ENCODE results near the gene RNF214.

RNF214 gene

DNA sequence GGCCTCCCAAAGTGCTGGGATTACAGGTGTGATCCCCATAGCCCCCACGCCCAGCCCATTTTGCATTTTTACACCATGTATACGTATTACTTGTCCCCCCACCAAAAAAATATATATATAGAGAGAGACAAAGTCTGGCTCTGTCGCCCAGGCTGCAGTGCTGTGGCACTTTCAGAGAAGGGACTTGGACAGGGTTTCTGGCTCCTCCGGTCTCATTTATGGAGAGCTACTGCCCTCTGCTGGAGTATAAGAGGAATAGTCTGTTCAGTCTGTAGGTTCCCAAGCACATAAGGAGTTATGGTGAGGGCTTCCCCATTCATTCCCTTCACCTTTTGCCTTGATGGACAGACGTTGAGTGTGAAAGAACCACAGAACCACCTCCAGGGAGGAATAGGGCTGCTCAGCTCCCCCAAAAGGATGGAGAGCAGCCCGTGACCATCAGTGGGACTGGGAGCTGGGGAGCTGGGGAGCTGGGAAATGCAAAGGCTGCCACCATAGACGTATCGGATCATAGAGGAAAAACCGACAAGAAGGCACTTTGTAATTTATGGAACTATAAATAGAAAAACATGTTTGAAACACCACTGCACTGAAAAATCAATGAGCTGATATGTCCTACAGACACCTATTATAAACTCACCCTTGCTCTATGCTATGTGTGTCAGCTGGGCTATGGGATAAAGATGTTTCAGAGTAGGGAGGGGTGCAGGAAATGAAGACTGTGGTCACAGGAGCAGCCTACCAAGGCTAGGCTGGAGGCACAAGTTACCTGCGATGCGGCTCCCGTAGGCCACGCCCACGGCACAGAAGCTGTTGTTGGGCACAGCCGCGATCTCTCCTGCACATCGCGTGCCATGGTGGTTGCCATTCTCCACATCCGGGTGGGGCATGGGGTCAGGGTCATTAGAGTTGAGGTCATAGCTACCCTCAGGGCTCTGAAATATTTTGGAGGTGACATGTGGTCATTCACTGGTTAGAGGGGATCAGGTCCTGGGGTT, 5.8 kb upstream of the RNF214 start:
- TF ChIP-seq, protein P1, sequence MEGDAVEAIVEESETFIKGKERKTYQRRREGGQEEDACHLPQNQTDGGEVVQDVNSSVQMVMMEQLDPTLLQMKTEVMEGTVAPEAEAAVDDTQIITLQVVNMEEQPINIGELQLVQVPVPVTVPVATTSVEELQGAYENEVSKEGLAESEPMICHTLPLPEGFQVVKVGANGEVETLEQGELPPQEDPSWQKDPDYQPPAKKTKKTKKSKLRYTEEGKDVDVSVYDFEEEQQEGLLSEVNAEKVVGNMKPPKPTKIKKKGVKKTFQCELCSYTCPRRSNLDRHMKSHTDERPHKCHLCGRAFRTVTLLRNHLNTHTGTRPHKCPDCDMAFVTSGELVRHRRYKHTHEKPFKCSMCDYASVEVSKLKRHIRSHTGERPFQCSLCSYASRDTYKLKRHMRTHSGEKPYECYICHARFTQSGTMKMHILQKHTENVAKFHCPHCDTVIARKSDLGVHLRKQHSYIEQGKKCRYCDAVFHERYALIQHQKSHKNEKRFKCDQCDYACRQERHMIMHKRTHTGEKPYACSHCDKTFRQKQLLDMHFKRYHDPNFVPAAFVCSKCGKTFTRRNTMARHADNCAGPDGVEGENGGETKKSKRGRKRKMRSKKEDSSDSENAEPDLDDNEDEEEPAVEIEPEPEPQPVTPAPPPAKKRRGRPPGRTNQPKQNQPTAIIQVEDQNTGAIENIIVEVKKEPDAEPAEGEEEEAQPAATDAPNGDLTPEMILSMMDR (IDR thresholded peaks at IDR 0.05): peak; percentile 70
- Histone ChIP-seq H3K4me3 (ENCODE audit: low read depth in 1 of 2, low read length in 1 of 2) (no peak overlapping the region), H3K27ac (no peak overlapping the region), H3K27me3 (no peaks in the 10 kb centered on the region), H3K9me3 (no peaks in the 10 kb centered on the region), H3K4me1 (ENCODE audit: control insufficient read depth in 1 of 2, insufficient read depth in 1 of 2, low read depth in 1 of 2, low read length in 1 of 2) (peaks cover 7 to 11% of the 10 kb centered on the region in 2 experiments), H3K36me3 (peaks cover 78% of the 10 kb centered on the region)

DNA sequence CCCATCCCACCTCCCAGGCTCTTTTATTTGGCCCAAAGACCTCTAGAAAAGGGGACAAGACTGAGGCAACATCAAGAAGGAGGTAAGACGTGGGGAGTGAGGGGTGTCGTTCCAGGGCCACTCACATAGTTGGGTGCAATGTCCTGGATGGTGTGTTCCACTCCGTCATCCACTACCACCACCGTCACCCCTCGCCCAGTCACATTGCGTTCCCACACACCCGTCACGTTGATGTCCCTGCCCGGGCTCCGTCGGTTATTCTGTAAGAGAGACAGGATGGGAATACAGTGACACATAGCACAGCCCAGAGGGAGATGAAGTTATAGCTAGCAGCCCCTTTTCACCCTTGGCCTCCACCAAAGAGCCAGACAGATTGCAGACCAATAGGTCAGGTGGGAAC, 4.4 kb upstream of the RNF214 start:
- Histone ChIP-seq H3K4me1 (ENCODE audit: control insufficient read depth in 1 of 2, insufficient read depth in 1 of 2, low read depth in 1 of 2, low read length in 1 of 2) (peaks cover 12 to 15% of the 10 kb centered on the region in 2 experiments), H3K36me3 (peaks cover 64% of the 10 kb centered on the region), H3K4me3 (ENCODE audit: low read depth in 1 of 2, low read length in 1 of 2) (no peak overlapping the region), H3K9me3 (no peaks in the 10 kb centered on the region), H3K27me3 (no peaks in the 10 kb centered on the region), H3K27ac (no peak overlapping the region)
- TF ChIP-seq, protein P1 (IDR thresholded peaks at IDR 0.05): no peak

DNA sequence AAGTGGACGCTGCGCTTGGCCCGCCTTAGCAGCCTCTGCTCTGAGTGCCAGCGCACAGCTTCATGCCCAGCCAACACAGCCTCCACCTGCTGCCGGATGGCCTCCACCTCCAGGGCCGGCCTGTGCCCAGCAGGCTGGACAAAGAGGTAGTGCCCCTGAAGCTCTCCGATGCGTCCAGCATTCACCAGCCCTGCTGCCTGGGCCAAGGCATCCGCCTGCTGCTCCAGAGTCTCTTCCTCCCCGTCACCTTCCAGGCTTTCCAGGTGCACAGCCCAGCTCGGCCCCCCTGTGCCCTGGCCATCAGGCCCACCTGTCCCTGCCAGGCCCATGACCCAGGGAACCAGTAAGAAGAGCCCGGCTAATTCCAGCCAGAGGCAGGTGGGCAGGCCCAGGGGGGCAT, 3.1 kb upstream of the RNF214 start:
- Histone ChIP-seq H3K27me3 (no peaks in the 10 kb centered on the region), H3K4me3 (ENCODE audit: low read depth in 1 of 2, low read length in 1 of 2) (no peak overlapping the region), H3K9me3 (no peaks in the 10 kb centered on the region), H3K36me3 (peaks cover 51% of the 10 kb centered on the region), H3K27ac (no peak overlapping the region), H3K4me1 (ENCODE audit: control insufficient read depth in 1 of 2, insufficient read depth in 1 of 2, low read depth in 1 of 2, low read length in 1 of 2) (peaks cover 17 to 18% of the 10 kb centered on the region in 2 experiments)
- TF ChIP-seq, protein P1 (IDR thresholded peaks at IDR 0.05): no peak

DNA sequence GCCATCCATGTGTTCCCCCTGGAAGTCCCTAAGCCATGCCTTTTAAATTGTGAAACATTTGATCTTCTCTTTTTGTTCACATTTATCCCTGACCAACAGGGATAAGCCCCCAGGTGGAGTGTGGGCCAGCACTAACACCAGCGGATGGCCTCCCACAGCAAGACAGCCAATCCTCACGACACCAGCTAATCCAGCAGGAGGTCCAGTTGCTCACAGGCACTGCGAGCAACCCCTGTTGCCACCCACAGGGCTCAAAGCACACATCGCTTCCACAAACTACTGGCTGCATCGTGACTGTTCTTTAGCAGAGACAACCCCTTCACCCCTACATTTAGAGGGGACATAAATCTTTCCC, 2.6 kb upstream of the RNF214 start:
- H3K27me3 ChIP-seq: no peaks in the 10 kb centered on the region
- H3K27ac ChIP-seq: no peak overlapping the region
- H3K9me3 ChIP-seq: no peaks in the 10 kb centered on the region
- peaks cover 17 to 18% of the 10 kb centered on the region in 2 experiments for H3K4me1 ChIP-seq (ENCODE audit: control insufficient read depth in 1 of 2, insufficient read depth in 1 of 2, low read depth in 1 of 2, low read length in 1 of 2)
- peaks cover 47% of the 10 kb centered on the region for H3K36me3 ChIP-seq
- no peak overlapping the region for H3K4me3 ChIP-seq (ENCODE audit: low read depth in 1 of 2, low read length in 1 of 2)
- TF ChIP-seq, protein P1 (IDR thresholded peaks at IDR 0.05): no peak

DNA sequence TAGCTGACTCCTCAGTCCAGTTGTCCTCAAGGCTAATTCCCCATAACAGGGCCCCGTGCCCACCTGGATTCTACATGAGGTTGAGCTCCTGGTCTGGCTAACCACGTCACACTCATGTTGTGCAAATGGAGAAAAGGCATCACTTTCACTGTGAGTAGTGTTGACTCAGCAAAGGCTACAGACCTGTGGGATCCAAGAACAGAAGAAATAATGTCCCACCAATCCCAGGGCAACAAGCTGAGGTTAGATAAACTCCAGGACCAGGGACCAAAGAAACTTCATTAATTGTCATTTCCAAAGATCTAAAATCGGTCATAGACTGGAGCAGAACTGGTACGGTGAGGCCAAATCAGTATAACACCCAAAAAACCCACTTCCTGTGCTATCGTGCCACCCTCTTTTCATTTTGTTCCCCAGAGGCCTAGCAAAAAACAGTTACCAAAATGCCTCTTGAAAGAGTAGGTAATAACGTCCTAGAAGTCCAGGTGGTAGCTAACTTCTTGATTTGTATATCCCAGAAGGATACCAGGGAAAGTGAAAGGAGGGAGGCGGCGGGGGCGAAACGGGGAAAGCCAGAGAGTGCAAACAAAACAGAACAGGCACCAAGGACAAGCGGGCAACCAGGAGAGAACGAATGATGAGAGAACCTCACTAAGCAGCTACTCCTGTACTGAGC, 2.0 kb upstream of the RNF214 start:
- TF ChIP-seq, protein P1 (IDR thresholded peaks at IDR 0.05): no peak
- H3K4me1 ChIP-seq (ENCODE audit: control insufficient read depth in 1 of 2, insufficient read depth in 1 of 2, low read depth in 1 of 2, low read length in 1 of 2): peaks cover 17 to 18% of the 10 kb centered on the region in 2 experiments
- no peaks in the 10 kb centered on the region for H3K9me3 ChIP-seq
- H3K4me3 ChIP-seq (ENCODE audit: low read depth in 1 of 2, low read length in 1 of 2): no peak overlapping the region
- H3K36me3 ChIP-seq: peaks cover 42% of the 10 kb centered on the region
- no peaks in the 10 kb centered on the region for H3K27me3 ChIP-seq
- H3K27ac ChIP-seq: no peak overlapping the region
